Uterus (tissue), 2 donors: ENCODE results near the gene CHST15.

Source experiments
- CTCF ChIP-seq, 4 experiments: fragments of 200-600 bp in 2 of 4; fragments of 450-650 bp in 2 of 4; sonication (generic) in 2 of 4; IDR thresholded peaks; one replicate each; pipeline ENCODE4 v1.5.1; 2016 to 2019; ENCODE audit warnings: antibody characterized with exemption in 4 of 4, mild to moderate bottlenecking in 2 of 4, moderate library complexity in 1 of 4
- POLR2A ChIP-seq, 2 donors: fragments of 450-650 bp; IDR thresholded peaks; one replicate each; pipeline ENCODE4 v1.6.1; 2016; ENCODE audit warnings: antibody characterized with exemption in 2 of 2, mild to moderate bottlenecking in 1 of 2, moderate library complexity in 1 of 2

- TF ChIP-seq POLR2A (IDR thresholded peaks at IDR 0.05) (no peak), CTCF (IDR thresholded peaks at IDR 0.05) (no peak)
Observed at GRCh38 chr10:124009231-124010015, 84.0 kb downstream of the CHST15 start.
